Measurements from ENCODE around the gene A1CF.
"Not testable (repeated sequence)": the region's sequence is repeated elsewhere in the genome, so short reads cannot be mapped to it uniquely, and the experiment has no call there.

Gene A1CF

DNA sequence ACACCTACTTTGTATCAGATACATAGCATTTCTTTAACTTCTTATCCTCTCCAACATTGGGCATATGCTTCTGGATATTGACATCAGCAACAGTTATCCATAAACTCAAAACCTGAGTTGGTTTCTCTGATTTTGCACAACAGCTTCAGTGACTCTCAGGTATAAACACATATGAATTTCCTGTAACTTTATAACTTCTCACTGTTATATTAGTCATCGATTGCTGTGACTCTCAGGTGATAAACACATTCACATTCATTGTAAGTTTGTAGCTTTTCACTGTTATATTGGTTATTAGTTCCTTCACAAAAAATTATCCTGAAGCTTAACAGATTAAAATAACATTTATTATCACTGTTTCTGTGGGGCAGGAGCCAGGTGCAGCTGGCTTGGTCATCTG lies 88.7 kb downstream of the A1CF start:
- no peaks in the 10 kb centered on the region for H3K9me2 ChIP-seq (replicated peaks; ENCODE audit: control insufficient read depth, low read length)
- no peak overlapping the region for H3K4me2 ChIP-seq (ENCODE audit: low read length)
- no peak overlapping the region for H3K4me3 ChIP-seq (ENCODE audit: low read length)
- H3K9me3 ChIP-seq (ENCODE audit: control insufficient read depth, insufficient read depth, low read length): no peaks in the 10 kb centered on the region
- H3K27ac ChIP-seq (ENCODE audit: low read depth, low read length): no peak overlapping the region
- peaks cover 6% of the 10 kb centered on the region; the same call in 1 of the 2 replicates for H3K27me3 ChIP-seq (ENCODE audit: control insufficient read depth, low read length)
- no peaks in the 10 kb centered on the region for H4K20me1 ChIP-seq (ENCODE audit: control insufficient read depth, insufficient read depth, low read depth, low read length)
- TF ChIP-seq EZH2phosphoT487 (IDR thresholded peaks at IDR 0.05; ENCODE audit: borderline replicate concordance, low read length): no peak
- TF ChIP-seq, protein P1, sequence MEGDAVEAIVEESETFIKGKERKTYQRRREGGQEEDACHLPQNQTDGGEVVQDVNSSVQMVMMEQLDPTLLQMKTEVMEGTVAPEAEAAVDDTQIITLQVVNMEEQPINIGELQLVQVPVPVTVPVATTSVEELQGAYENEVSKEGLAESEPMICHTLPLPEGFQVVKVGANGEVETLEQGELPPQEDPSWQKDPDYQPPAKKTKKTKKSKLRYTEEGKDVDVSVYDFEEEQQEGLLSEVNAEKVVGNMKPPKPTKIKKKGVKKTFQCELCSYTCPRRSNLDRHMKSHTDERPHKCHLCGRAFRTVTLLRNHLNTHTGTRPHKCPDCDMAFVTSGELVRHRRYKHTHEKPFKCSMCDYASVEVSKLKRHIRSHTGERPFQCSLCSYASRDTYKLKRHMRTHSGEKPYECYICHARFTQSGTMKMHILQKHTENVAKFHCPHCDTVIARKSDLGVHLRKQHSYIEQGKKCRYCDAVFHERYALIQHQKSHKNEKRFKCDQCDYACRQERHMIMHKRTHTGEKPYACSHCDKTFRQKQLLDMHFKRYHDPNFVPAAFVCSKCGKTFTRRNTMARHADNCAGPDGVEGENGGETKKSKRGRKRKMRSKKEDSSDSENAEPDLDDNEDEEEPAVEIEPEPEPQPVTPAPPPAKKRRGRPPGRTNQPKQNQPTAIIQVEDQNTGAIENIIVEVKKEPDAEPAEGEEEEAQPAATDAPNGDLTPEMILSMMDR (IDR thresholded peaks at IDR 0.05; ENCODE audit: low read depth, low read length, poor library complexity, severe bottlenecking): no peak
- H3K36me3 ChIP-seq (ENCODE audit: control insufficient read depth, low read length): no peaks in the 10 kb centered on the region
- no peaks in the 10 kb centered on the region for H3F3A ChIP-seq (ENCODE audit: control insufficient read depth, insufficient read depth)
- H3K4me1 ChIP-seq (ENCODE audit: control insufficient read depth, low read length): no peaks in the 10 kb centered on the region
- H3K79me2 ChIP-seq (ENCODE audit: control insufficient read depth, low read length): no peaks in the 10 kb centered on the region

DNA sequence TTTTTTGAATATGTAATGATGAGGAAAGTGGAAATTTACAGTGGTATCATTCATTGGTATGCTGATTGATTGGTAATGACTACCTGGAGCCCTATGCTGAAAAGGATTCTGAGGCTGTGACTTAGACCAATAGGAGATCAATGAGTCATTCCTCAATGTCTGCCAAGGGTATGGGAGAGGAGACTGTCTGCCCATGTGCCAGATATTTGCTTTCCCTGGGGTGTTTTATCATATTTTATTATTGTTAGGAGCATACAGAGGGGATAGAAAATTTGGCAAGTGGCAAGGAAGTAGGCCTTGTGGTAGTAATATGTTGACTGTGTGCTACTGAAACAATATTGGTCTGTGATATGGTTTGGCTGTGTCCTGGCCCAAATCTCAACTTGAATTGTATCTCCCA lies 90.9 kb downstream of the A1CF start:
- Histone ChIP-seq H3K9me2 (replicated peaks; ENCODE audit: control insufficient read depth, low read length) (no peaks in the 10 kb centered on the region), H4K20me1 (ENCODE audit: control insufficient read depth, insufficient read depth, low read depth, low read length) (no peaks in the 10 kb centered on the region), H3K36me3 (ENCODE audit: control insufficient read depth, low read length) (no peaks in the 10 kb centered on the region), H3K4me2 (ENCODE audit: low read length) (no peak overlapping the region), H3K27me3 (ENCODE audit: control insufficient read depth, low read length) (peaks cover 7% of the 10 kb centered on the region; the same call in 1 of the 2 replicates), H3K9me3 (ENCODE audit: control insufficient read depth, insufficient read depth, low read length) (no peaks in the 10 kb centered on the region), H3K27ac (ENCODE audit: low read depth, low read length) (no peak overlapping the region), H3F3A (ENCODE audit: control insufficient read depth, insufficient read depth) (no peaks in the 10 kb centered on the region), H3K4me1 (ENCODE audit: control insufficient read depth, low read length) (no peaks in the 10 kb centered on the region), H3K79me2 (ENCODE audit: control insufficient read depth, low read length) (no peaks in the 10 kb centered on the region), H3K4me3 (ENCODE audit: low read length) (no peak overlapping the region)
- TF ChIP-seq EZH2phosphoT487 (IDR thresholded peaks at IDR 0.05; ENCODE audit: borderline replicate concordance, low read length): no peak
- TF ChIP-seq, protein P1 (IDR thresholded peaks at IDR 0.05; ENCODE audit: low read depth, low read length, poor library complexity, severe bottlenecking): no peak

DNA sequence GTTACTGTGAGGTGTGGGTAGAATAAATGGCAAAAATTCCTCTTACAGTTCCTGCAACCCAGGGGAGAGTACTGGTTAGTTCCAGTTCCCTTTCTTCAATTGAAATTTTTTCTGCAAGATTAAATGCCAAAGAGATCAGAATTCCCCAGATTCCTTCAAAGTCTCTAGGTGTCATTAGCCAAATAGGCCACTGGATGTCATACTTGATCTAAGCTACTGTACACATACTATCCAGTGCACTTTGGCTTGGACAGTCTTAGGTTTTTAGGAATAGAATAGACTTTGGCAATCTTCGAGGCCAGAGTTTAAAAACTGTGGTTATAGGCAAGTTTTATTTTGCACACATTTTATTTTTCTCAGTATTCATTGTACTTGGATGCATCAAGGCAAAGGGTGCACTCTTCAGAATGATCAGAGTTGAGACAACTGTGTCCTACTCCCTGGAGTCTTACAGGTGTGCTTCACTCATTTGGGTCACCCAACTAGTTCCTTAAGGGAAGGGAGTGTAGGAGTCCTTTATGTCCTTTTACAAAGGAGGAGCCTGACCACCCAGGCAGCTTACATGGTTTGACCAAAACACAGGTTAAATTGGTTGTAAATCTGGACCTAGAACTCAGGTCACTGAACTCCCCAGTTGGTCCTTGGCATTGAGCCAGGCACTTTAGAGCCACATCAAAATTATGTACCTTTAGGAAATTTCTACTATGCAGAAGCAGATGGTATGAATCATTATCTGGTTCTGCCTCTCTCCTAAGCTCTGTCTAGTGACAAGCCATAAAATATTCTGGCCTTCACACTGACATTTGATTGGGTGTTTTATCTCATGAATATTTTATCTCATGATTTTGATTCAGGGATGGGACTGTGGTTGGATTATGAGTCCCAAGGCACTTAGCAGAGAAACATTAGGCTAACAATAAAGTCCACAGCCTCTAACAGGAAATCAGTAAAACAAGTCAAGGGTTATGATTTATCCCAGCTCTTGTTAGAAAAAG lies 96.2 kb downstream of the A1CF start:
- peaks cover 4% of the 10 kb centered on the region; the same call in 1 of the 2 replicates for H3K27me3 ChIP-seq (ENCODE audit: control insufficient read depth, low read length)
- no peak overlapping the region for H3K4me3 ChIP-seq (ENCODE audit: low read length)

DNA sequence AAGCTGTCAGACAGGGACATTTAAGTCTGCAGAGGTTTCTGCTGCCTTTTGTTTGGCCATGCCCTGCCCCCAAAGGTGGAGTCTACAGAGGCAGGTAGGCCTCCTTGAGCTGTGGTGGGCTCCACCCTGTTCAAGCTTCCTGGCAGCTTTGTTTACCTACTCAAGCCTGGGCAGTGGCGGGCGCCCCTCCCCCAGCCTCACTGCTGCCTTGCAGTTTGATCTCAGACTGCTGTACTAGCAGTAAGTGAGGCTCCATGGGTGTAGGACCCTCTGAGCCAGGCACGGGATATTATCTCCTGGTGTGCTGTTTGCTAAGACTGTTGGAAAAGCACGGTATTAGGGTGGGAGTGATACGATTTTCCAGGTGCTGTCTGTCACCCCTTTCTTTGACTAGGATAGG lies 97.5 kb downstream of the A1CF start:
- H4K20me1 ChIP-seq (ENCODE audit: control insufficient read depth, insufficient read depth, low read depth, low read length); H3K9me3 ChIP-seq (ENCODE audit: control insufficient read depth, insufficient read depth, low read length); H3F3A ChIP-seq (ENCODE audit: control insufficient read depth, insufficient read depth); H3K4me1 ChIP-seq (ENCODE audit: control insufficient read depth, low read length); H3K27me3 ChIP-seq (ENCODE audit: control insufficient read depth, low read length); H3K4me2 ChIP-seq (ENCODE audit: low read length); H3K4me3 ChIP-seq (ENCODE audit: low read length); H3K27ac ChIP-seq (ENCODE audit: low read depth, low read length); H3K36me3 ChIP-seq (ENCODE audit: control insufficient read depth, low read length); H3K9me2 ChIP-seq (replicated peaks; ENCODE audit: control insufficient read depth, low read length); H3K79me2 ChIP-seq (ENCODE audit: control insufficient read depth, low read length): not testable (repeated sequence)

More for the DNA sequence above, 96.2 kb downstream of the A1CF start:
- no peak overlapping the region for H3K27ac ChIP-seq (ENCODE audit: low read depth, low read length)
- TF ChIP-seq EZH2phosphoT487 (IDR thresholded peaks at IDR 0.05; ENCODE audit: borderline replicate concordance, low read length): no peak
- TF ChIP-seq, protein P1 (IDR thresholded peaks at IDR 0.05; ENCODE audit: low read depth, low read length, poor library complexity, severe bottlenecking): peak; percentile 45
- H3K36me3 ChIP-seq (ENCODE audit: control insufficient read depth, low read length): no peaks in the 10 kb centered on the region
- H3K9me2 ChIP-seq (replicated peaks; ENCODE audit: control insufficient read depth, low read length): no peaks in the 10 kb centered on the region
- no peak overlapping the region for H3K4me2 ChIP-seq (ENCODE audit: low read length)
- no peaks in the 10 kb centered on the region for H3K79me2 ChIP-seq (ENCODE audit: control insufficient read depth, low read length)
- no peaks in the 10 kb centered on the region for H3F3A ChIP-seq (ENCODE audit: control insufficient read depth, insufficient read depth)
- H3K9me3 ChIP-seq (ENCODE audit: control insufficient read depth, insufficient read depth, low read length): no peaks in the 10 kb centered on the region
- H4K20me1 ChIP-seq (ENCODE audit: control insufficient read depth, insufficient read depth, low read depth, low read length): no peaks in the 10 kb centered on the region
- no peaks in the 10 kb centered on the region for H3K4me1 ChIP-seq (ENCODE audit: control insufficient read depth, low read length)

DNA sequence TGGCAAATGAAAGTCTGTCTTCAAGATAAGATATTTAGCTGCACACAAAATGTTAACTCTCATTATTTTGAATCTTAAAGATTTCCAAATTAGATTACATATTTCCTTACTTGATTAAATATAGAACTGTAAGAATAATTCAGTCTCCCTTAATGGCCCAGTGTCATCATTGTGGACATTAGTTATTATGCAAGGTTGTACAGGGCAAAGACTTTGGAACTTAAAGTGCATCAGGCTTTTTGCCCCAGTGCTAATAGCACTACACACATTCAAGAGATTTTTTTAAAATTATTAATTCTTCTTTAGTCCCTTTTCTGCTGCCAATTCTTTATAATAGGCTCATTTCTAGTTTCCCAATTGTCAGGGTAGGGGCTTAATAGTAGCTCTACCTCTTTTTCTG lies 103.4 kb downstream of the A1CF start:
- H3F3A ChIP-seq (ENCODE audit: control insufficient read depth, insufficient read depth); H3K9me3 ChIP-seq (ENCODE audit: control insufficient read depth, insufficient read depth, low read length); H3K4me1 ChIP-seq (ENCODE audit: control insufficient read depth, low read length); H3K36me3 ChIP-seq (ENCODE audit: control insufficient read depth, low read length); H3K79me2 ChIP-seq (ENCODE audit: control insufficient read depth, low read length); H3K27me3 ChIP-seq (ENCODE audit: control insufficient read depth, low read length); H4K20me1 ChIP-seq (ENCODE audit: control insufficient read depth, insufficient read depth, low read depth, low read length); H3K27ac ChIP-seq (ENCODE audit: low read depth, low read length); H3K4me2 ChIP-seq (ENCODE audit: low read length); H3K4me3 ChIP-seq (ENCODE audit: low read length); H3K9me2 ChIP-seq (replicated peaks; ENCODE audit: control insufficient read depth, low read length): not testable (repeated sequence)

Data from DOHH2 (cell line).